OCI-LY7 (cell line): ENCODE data around the gene RPL41.

ENCODE experiments used
- EZH2phosphoT487 ChIP-seq: fragments of 200-600 bp; sonication (generic); IDR thresholded peaks from 2 replicates; pipeline ENCODE4 v1.6.1; 2018; ENCODE audit warnings: low read depth, borderline replicate concordance, mild to moderate bottlenecking, mixed run types, antibody characterized with exemption, low read length, moderate library complexity, mixed read lengths
- TF ChIP-seq, protein P1 (sequence below): fragments of 200-600 bp; sonication (generic); conservative IDR thresholded peaks from 2 replicates; pipeline ENCODE4 v1.5.1; 2014; ENCODE audit warnings: mild to moderate bottlenecking, antibody characterized with exemption, low read length, moderate library complexity, mixed read lengths

DNA sequence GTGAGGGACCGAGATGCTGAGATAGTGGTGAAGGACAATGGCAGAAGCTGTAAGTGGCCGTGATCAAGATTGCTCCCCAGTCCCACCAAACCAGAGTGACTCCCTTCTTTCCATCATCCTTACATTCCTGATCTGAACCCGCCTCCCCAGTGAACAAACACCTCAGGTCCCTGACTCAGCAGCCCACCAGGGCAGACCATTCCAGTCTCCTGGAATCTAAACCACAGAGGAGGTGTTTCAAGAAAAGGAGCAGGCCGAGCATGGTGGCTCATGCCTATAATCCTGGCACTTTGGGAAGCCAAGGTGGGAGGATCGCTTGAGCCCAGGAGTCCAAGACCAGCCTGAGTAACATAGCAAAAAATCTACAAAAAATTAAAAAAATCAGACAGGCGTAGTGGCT is 29.8 kb upstream of the RPL41 start:
- TF ChIP-seq, protein P1, sequence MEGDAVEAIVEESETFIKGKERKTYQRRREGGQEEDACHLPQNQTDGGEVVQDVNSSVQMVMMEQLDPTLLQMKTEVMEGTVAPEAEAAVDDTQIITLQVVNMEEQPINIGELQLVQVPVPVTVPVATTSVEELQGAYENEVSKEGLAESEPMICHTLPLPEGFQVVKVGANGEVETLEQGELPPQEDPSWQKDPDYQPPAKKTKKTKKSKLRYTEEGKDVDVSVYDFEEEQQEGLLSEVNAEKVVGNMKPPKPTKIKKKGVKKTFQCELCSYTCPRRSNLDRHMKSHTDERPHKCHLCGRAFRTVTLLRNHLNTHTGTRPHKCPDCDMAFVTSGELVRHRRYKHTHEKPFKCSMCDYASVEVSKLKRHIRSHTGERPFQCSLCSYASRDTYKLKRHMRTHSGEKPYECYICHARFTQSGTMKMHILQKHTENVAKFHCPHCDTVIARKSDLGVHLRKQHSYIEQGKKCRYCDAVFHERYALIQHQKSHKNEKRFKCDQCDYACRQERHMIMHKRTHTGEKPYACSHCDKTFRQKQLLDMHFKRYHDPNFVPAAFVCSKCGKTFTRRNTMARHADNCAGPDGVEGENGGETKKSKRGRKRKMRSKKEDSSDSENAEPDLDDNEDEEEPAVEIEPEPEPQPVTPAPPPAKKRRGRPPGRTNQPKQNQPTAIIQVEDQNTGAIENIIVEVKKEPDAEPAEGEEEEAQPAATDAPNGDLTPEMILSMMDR = no peak
- no peak for TF ChIP-seq EZH2phosphoT487
